Smooth muscle cell (in vitro differentiated cells): ENCODE data around the gene NCAPD2. TPM values are rescaled to one million over a fixed set of nuclear protein-coding genes. Genes with fewer than 3 reads are reported as not detected.

Experiments
- DNase-seq: peaks from one replicate; lab custom pipeline; 2025; ENCODE audit not compliant: unreplicated experiment; lab: John Stamatoyannopoulos, UW
- H2AFZ ChIP-seq: fragments of 200-600 bp; sonication (generic); 2 replicates; pipeline ENCODE4 v1.6.0; 2016; ENCODE audit warnings: antibody characterized with exemption, low read depth, mild to moderate bottlenecking
- H3F3A ChIP-seq: fragments of 200-600 bp; sonication (generic); 2 replicates; pipeline ENCODE4 v1.6.0; 2017; ENCODE audit warnings: antibody characterized with exemption, low read depth
- H3K27ac ChIP-seq: fragments of 200-600 bp; sonication (generic); 2 replicates; pipeline ENCODE4 v1.5.1; 2016; ENCODE audit warnings: low read depth, mild to moderate bottlenecking
- H3K27me3 ChIP-seq: fragments of 200-600 bp; sonication (generic); 2 replicates; pipeline ENCODE4 v1.6.1; 2016; ENCODE audit warnings: low read depth, mild to moderate bottlenecking
- H3K36me3 ChIP-seq: fragments of 200-600 bp; sonication (generic); 2 replicates; pipeline ENCODE4 v1.5.1; 2016; ENCODE audit warnings: low read depth
- H3K4me1 ChIP-seq: fragments of 200-600 bp; sonication (generic); 2 replicates; pipeline ENCODE4 v1.5.1; 2016; ENCODE audit warnings: low read depth
- H3K4me2 ChIP-seq: fragments of 200-600 bp; sonication (generic); 2 replicates; pipeline ENCODE4 v1.6.0; 2016; ENCODE audit warnings: mild to moderate bottlenecking
- H3K4me3 ChIP-seq: fragments of 200-600 bp; sonication (generic); 2 replicates; pipeline ENCODE4 v1.5.1; 2016; ENCODE audit warnings: mild to moderate bottlenecking
- H3K79me2 ChIP-seq: fragments of 200-600 bp; sonication (generic); 2 replicates; pipeline ENCODE4 v1.6.0; 2016; ENCODE audit warnings: low read depth, mild to moderate bottlenecking
- H3K9ac ChIP-seq: fragments of 200-600 bp; sonication (generic); 2 replicates; pipeline ENCODE4 v1.6.0; 2016; ENCODE audit warnings: low read depth
- H3K9me3 ChIP-seq: fragments of 200-600 bp; sonication (generic); replicated peaks from 2 replicates; pipeline ENCODE4 v1.5.1; 2016; ENCODE audit warnings: low read depth
- H4K20me1 ChIP-seq: fragments of 200-600 bp; sonication (generic); 2 replicates; pipeline ENCODE4 v1.6.0; 2016; ENCODE audit warnings: low read depth
- CTCF ChIP-seq: fragments of 200-600 bp; sonication (generic); IDR thresholded peaks from 2 replicates; pipeline ENCODE4 v1.5.1; 2017; ENCODE audit warnings: borderline replicate concordance, mild to moderate bottlenecking, antibody characterized with exemption; ENCODE audit not compliant: insufficient read depth, poor library complexity, severe bottlenecking
- WGBS: methylation state at CpG from one replicate; pipeline ENCODE4 v1.1.7; 2016; ENCODE audit warnings: low lambda C conversion rate; 5-methylcytosine and 5-hydroxymethylcytosine counted together
- polyA plus RNA-seq: library from polyadenylated mRNA; unstranded; fragments of >200 nt; fragmentation: Nextera tagmentation; extraction: Ambion mirVana; gene quantifications from 2 replicates; pipeline ENCODE4 v1.2.1, GENCODE V29; 2016
- total RNA-seq: library from RNA; depleted of rRNA; stranded (reverse); fragments of >200 nt; gene quantifications from 2 replicates; pipeline ENCODE4 v1.2.3, GENCODE V29; 2014

The NCAPD2 gene
- total and polyA plus RNA-seq, 2 experiments from 2014 or later = 17.6 to 22.7 TPM

- 97% methylated on average over 14 of the region's 14 CpGs for WGBS
- H3K79me2 ChIP-seq = no peaks in the 10 kb centered on the region
- H3K27ac ChIP-seq = no peak overlapping the region
- no peak overlapping the region for H3K4me2 ChIP-seq
- H3K36me3 ChIP-seq = no peaks in the 10 kb centered on the region
- no peaks in the 10 kb centered on the region for H3F3A ChIP-seq
- no peak for TF ChIP-seq CTCF
- H4K20me1 ChIP-seq = no peaks in the 10 kb centered on the region
- H2AFZ ChIP-seq = no peak overlapping the region
- H3K27me3 ChIP-seq = no peaks in the 10 kb centered on the region
- H3K4me1 ChIP-seq = no peaks in the 10 kb centered on the region
- no peak overlapping the region for H3K9ac ChIP-seq
- no peak for DNase-seq
- H3K9me3 ChIP-seq = no peaks in the 10 kb centered on the region
- no peak overlapping the region for H3K4me3 ChIP-seq
These were observed 35.5 kb upstream of the NCAPD2 start for GRCh38 chr12:6458281-6459003.

GRCh38 chr12:6459004-6459337, 34.9 kb upstream of the NCAPD2 start:
- H4K20me1 ChIP-seq = no peaks in the 10 kb centered on the region
- H3K9me3 ChIP-seq = no peaks in the 10 kb centered on the region
- no peak overlapping the region for H3K27ac ChIP-seq
- H3K27me3 ChIP-seq = no peaks in the 10 kb centered on the region
- no peak overlapping the region for H3K4me3 ChIP-seq
- no peak for TF ChIP-seq CTCF
- no peaks in the 10 kb centered on the region for H3F3A ChIP-seq
- no peak overlapping the region for H2AFZ ChIP-seq
- H3K9ac ChIP-seq = no peak overlapping the region
- H3K4me2 ChIP-seq = no peak overlapping the region
- no peak for DNase-seq
- no peaks in the 10 kb centered on the region for H3K79me2 ChIP-seq
- H3K36me3 ChIP-seq = no peaks in the 10 kb centered on the region
- H3K4me1 ChIP-seq = no peaks in the 10 kb centered on the region
- WGBS = 96% methylated on average over 2 of the region's 2 CpGs

GRCh38 chr12:6460751-6461371, 33.0 kb upstream of the NCAPD2 start:
- H3F3A ChIP-seq = no peaks in the 10 kb centered on the region
- no peak overlapping the region for H3K4me2 ChIP-seq
- H3K9ac ChIP-seq = no peak overlapping the region
- no peaks in the 10 kb centered on the region for H3K4me1 ChIP-seq
- H3K27ac ChIP-seq = no peak overlapping the region
- H3K27me3 ChIP-seq = no peaks in the 10 kb centered on the region
- no peaks in the 10 kb centered on the region for H3K79me2 ChIP-seq
- 78% methylated on average over 10 of the region's 10 CpGs for WGBS
- no peak for DNase-seq
- TF ChIP-seq CTCF = no peak
- no peak overlapping the region for H3K4me3 ChIP-seq
- H3K36me3 ChIP-seq = no peaks in the 10 kb centered on the region
- H2AFZ ChIP-seq = no peak overlapping the region
- no peaks in the 10 kb centered on the region for H4K20me1 ChIP-seq
- no peaks in the 10 kb centered on the region for H3K9me3 ChIP-seq
